ENCODE results near the gene ARFGAP3. TPM values are rescaled to one million over a fixed set of nuclear protein-coding genes. Genes with fewer than 3 reads are reported as not detected.
"Not testable (repeated sequence)": the region's sequence is repeated elsewhere in the genome, so short reads cannot be mapped to it uniquely, and the experiment has no call there.

Gene ARFGAP3
- polyA plus RNA-seq, 2 of the 4 experiments (the other 2 are of a cell fraction) = 19.1 to 39.0 TPM

- Histone ChIP-seq H3K4me2 (no peak overlapping the region), H3K9me3 (no peaks in the 10 kb centered on the region), H3K27ac (no peak overlapping the region), H3K4me1 (no peaks in the 10 kb centered on the region; the same call in 2 of the 3 replicates), H3K4me3 (no peak overlapping the region)
- ChIA-PET CTCF (interaction anchor here (1.0 to 1.2 kb wide), 2 partner anchors 15 to 50 kb away, joined by 3 to 4 read pairs; no protein-coding TSS in a partner anchor), POLR2A (no interaction called here)
- WGBS (ENCODE audit: missing lambda C conversion rate) = 71% methylated on average over 20 of the region's 20 CpGs
- TF ChIP-seq E2F6 (IDR thresholded peaks at IDR 0.05; ENCODE audit: borderline replicate concordance, low read depth) = no peak
- no peak for TF ChIP-seq HES2 (IDR thresholded peaks at IDR 0.05)
- TF ChIP-seq RCOR1 (IDR thresholded peaks at IDR 0.05; ENCODE audit: low read depth, low read length) = no peak
- TF ChIP-seq RNF2 (IDR thresholded peaks at IDR 0.05; ENCODE audit: borderline replicate concordance, low read depth) = no peak
- TF ChIP-seq HEYL (CRISPR knock-in tag; IDR thresholded peaks at IDR 0.05) = no peak
- no peak for TF ChIP-seq EP300 (IDR thresholded peaks at IDR 0.05)
- no peak for TF ChIP-seq HOXB5 (CRISPR knock-in tag; IDR thresholded peaks at IDR 0.05)
- TF ChIP-seq CBX2 (IDR thresholded peaks at IDR 0.05; ENCODE audit: borderline replicate concordance, low read depth) = no peak
- TF ChIP-seq JUNB (IDR thresholded peaks at IDR 0.05) = no peak
- no peak for TF ChIP-seq CEBPB (IDR thresholded peaks at IDR 0.05)
- TF ChIP-seq MAZ (IDR thresholded peaks at IDR 0.05; ENCODE audit: borderline replicate concordance, low read depth, low read length) = no peak
- no peak for TF ChIP-seq FOSB (CRISPR knock-in tag; IDR thresholded peaks at IDR 0.05)
- TF ChIP-seq BHLHE40 (IDR thresholded peaks at IDR 0.05; ENCODE audit: low read depth, low read length) = no peak
- TF ChIP-seq PHF8 (IDR thresholded peaks at IDR 0.05; ENCODE audit: borderline replicate concordance, low read depth) = no peak
- TF ChIP-seq RARB (CRISPR knock-in tag; IDR thresholded peaks at IDR 0.05) = no peak
- no peak for TF ChIP-seq CHD2 (IDR thresholded peaks at IDR 0.05; ENCODE audit: low read length, partially characterized antibody)
- TF ChIP-seq REST (IDR thresholded peaks at IDR 0.05) = no peak
- TF ChIP-seq ZFP36 (IDR thresholded peaks at IDR 0.05; ENCODE audit: borderline replicate concordance, partially characterized antibody) = no peak
- TF ChIP-seq ATOH8 (CRISPR knock-in tag; IDR thresholded peaks at IDR 0.05; ENCODE audit: low read depth) = no peak
- DNase-seq (ENCODE audit: low read depth in 1 of 2, low spot score in 1 of 2) = no peak
- no peak for ATAC-seq
- FAIRE-seq = no peak
Observed at GRCh38 chr22:42785706-42786499, 71.2 kb downstream of the ARFGAP3 start.

- H3K4me3 ChIP-seq; DNase-seq (ENCODE audit: low read depth in 1 of 2, low spot score in 1 of 2); ATAC-seq; H3K4me2 ChIP-seq; H3K9me3 ChIP-seq; FAIRE-seq; H3K27ac ChIP-seq; POLR2A ChIA-PET; H3K4me1 ChIP-seq: not testable (repeated sequence)
- WGBS (ENCODE audit: missing lambda C conversion rate) = 87% methylated on average over 9 of the region's 9 CpGs
- CTCF ChIA-PET = interaction anchor here (0.6 to 0.7 kb wide), 2 partner anchors 59 to 117 kb away, joined by 3 to 4 read pairs; no protein-coding TSS in a partner anchor
Observed at GRCh38 chr22:42782306-42782705, 74.8 kb downstream of the ARFGAP3 start.
